H9 (cell line): ENCODE results near the gene RTTN. TPM values are rescaled to one million over a fixed set of nuclear protein-coding genes. Genes with fewer than 3 reads are reported as not detected.

Experiments
- DNase-seq: peaks from one replicate; pipeline ENCODE4 v3.0.0-alpha.2; 2017
- H2AFZ ChIP-seq: one replicate; pipeline ENCODE4 v1.6.1; 2013; ENCODE audit warnings: mild to moderate bottlenecking, low read length, control low read depth, moderate library complexity
- H2AK5ac ChIP-seq: 2 replicates; pipeline ENCODE4 v1.6.1; 2013; ENCODE audit warnings: low read length, control low read depth, mixed read lengths; ENCODE audit not compliant: insufficient read length
- H2BK120ac ChIP-seq: one replicate; pipeline ENCODE4 v1.6.1; 2013; ENCODE audit warnings: low read depth, mild to moderate bottlenecking, low read length, control low read depth, inconsistent platforms; ENCODE audit not compliant: poor library complexity, severe bottlenecking
- H2BK12ac ChIP-seq: 2 replicates; pipeline ENCODE4 v1.6.1; 2013; ENCODE audit warnings: low read length, control low read depth, mixed read lengths, low read depth; ENCODE audit not compliant: insufficient read length
- H2BK15ac ChIP-seq: 2 replicates; pipeline ENCODE4 v1.6.1; 2013; ENCODE audit warnings: low read depth, low read length, control low read depth
- H2BK20ac ChIP-seq: one replicate; pipeline ENCODE4 v1.6.1; 2013; ENCODE audit warnings: low read depth, mild to moderate bottlenecking, low read length, control low read depth, inconsistent platforms; ENCODE audit not compliant: poor library complexity, severe bottlenecking
- H2BK5ac ChIP-seq: 2 replicates; pipeline ENCODE4 v1.6.1; 2013; ENCODE audit warnings: low read length, control low read depth, mixed read lengths; ENCODE audit not compliant: insufficient read length
- H3K14ac ChIP-seq: 2 replicates; pipeline ENCODE4 v1.6.1; 2013; ENCODE audit warnings: low read length, control low read depth; ENCODE audit not compliant: insufficient read depth
- H3K18ac ChIP-seq: 2 replicates; pipeline ENCODE4 v1.6.1; 2013; ENCODE audit warnings: low read depth, mild to moderate bottlenecking, mixed read lengths, low read length, control low read depth; ENCODE audit not compliant: insufficient read length
- H3K23ac ChIP-seq: 2 replicates; pipeline ENCODE4 v1.6.1; 2013; ENCODE audit warnings: low read length, control low read depth, mixed read lengths, low read depth; ENCODE audit not compliant: insufficient read length
- H3K23me2 ChIP-seq: 2 replicates; pipeline ENCODE4 v1.6.1; 2013; ENCODE audit warnings: low read depth, mild to moderate bottlenecking, mixed read lengths, low read length, control low read depth; ENCODE audit not compliant: insufficient read length, poor library complexity, severe bottlenecking
- H3K27ac ChIP-seq: 2 replicates; pipeline ENCODE4 v1.5.1; 2013; ENCODE audit warnings: low read length, control low read depth, mixed read lengths, low read depth; ENCODE audit not compliant: insufficient read length
- H3K27me3 ChIP-seq: 2 replicates; pipeline ENCODE4 v1.6.1; 2013; ENCODE audit warnings: low read length, control low read depth, inconsistent platforms; ENCODE audit not compliant: insufficient read depth
- H3K4ac ChIP-seq: 2 replicates; pipeline ENCODE4 v1.6.1; 2013; ENCODE audit warnings: low read depth, mild to moderate bottlenecking, control low read depth, inconsistent platforms, low read length, moderate library complexity
- H3K4me1 ChIP-seq: 2 replicates; pipeline ENCODE4 v1.6.1; 2013; ENCODE audit warnings: low read length, control low read depth, inconsistent platforms; ENCODE audit not compliant: insufficient read depth
- H3K4me2 ChIP-seq: 2 replicates; pipeline ENCODE4 v1.6.1; 2013; ENCODE audit warnings: low read length, control low read depth, mixed read lengths; ENCODE audit not compliant: insufficient read length, insufficient read depth
- H3K56ac ChIP-seq: 2 replicates; pipeline ENCODE4 v1.6.1; 2013; ENCODE audit warnings: low read depth, mild to moderate bottlenecking, mixed read lengths, low read length, control low read depth; ENCODE audit not compliant: insufficient read length
- H3K79me1 ChIP-seq: 2 replicates; pipeline ENCODE4 v1.6.1; 2013; ENCODE audit warnings: low read depth, mild to moderate bottlenecking, moderate library complexity, low read length, control low read depth, inconsistent platforms; ENCODE audit not compliant: insufficient read depth, poor library complexity, severe bottlenecking
- H3K79me2 ChIP-seq: 2 replicates; pipeline ENCODE4 v1.6.1; 2013; ENCODE audit warnings: low read length, control low read depth, inconsistent platforms; ENCODE audit not compliant: insufficient read depth
- H3K9ac ChIP-seq: 2 replicates; pipeline ENCODE4 v1.6.1; 2013; ENCODE audit warnings: low read length, control low read depth, mixed read lengths; ENCODE audit not compliant: insufficient read length; ENCODE audit errors: extremely low read depth
- H3K9me3 ChIP-seq: one replicate; pipeline ENCODE4 v1.6.1; 2013; ENCODE audit warnings: low read depth, low read length, inconsistent platforms; ENCODE audit not compliant: control insufficient read depth
- H3T11ph ChIP-seq: one replicate; pipeline ENCODE4 v1.6.1; 2013; ENCODE audit warnings: mild to moderate bottlenecking, low read length, control low read depth, inconsistent platforms
- H4K20me1 ChIP-seq: one replicate; pipeline ENCODE4 v1.6.1; 2013; ENCODE audit not compliant: control insufficient read depth, insufficient read length, insufficient read depth
- H4K5ac ChIP-seq: 2 replicates; pipeline ENCODE4 v1.6.1; 2013; ENCODE audit warnings: low read depth, mild to moderate bottlenecking, mixed read lengths, low read length, control low read depth; ENCODE audit not compliant: insufficient read length
- H4K8ac ChIP-seq: replicated peaks from 2 replicates; pipeline ENCODE4 v1.6.1; 2013; ENCODE audit warnings: low read length, control low read depth, mixed read lengths, low read depth; ENCODE audit not compliant: insufficient read length
- H4K91ac ChIP-seq: 2 replicates; pipeline ENCODE4 v1.6.1; 2013; ENCODE audit warnings: low read depth, mild to moderate bottlenecking, moderate library complexity, mixed read lengths, low read length, control low read depth; ENCODE audit not compliant: insufficient read length
- H3K27ac Mint-ChIP-seq, 3 experiments: 2 replicates in 2 of 3; 3 replicates in 1 of 3; pipeline ENCODE4 v1.8.0; 2020 to 2021; ENCODE audit warnings: mixed read lengths in 3 of 3, mild to moderate bottlenecking in 1 of 3, moderate library complexity in 1 of 3
- H3K27me3 Mint-ChIP-seq: 2 replicates; pipeline ENCODE4 v1.8.0; 2021; ENCODE audit warnings: low read depth, mild to moderate bottlenecking, moderate library complexity, mixed read lengths
- H3K36me3 Mint-ChIP-seq, 3 experiments: 2 replicates in 2 of 3; 3 replicates in 1 of 3; pipeline ENCODE4 v1.8.0; 2020 to 2021; ENCODE audit warnings: low read depth in 3 of 3, mixed read lengths in 3 of 3; ENCODE audit not compliant: insufficient read depth in 1 of 3
- H3K4me1 Mint-ChIP-seq, 2 experiments: 2 replicates each; pipeline ENCODE4 v1.8.0; 2020; ENCODE audit warnings: mixed read lengths in 2 of 2
- H3K4me3 Mint-ChIP-seq, 2 experiments: 2 replicates in 1 of 2; 3 replicates in 1 of 2; pipeline ENCODE4 v1.8.0; 2020 to 2021; ENCODE audit warnings: mild to moderate bottlenecking in 2 of 2, mixed read lengths in 2 of 2, moderate library complexity in 1 of 2
- H3K9me3 Mint-ChIP-seq, 2 experiments: 2 replicates in 1 of 2; 3 replicates in 1 of 2; pipeline ENCODE4 v1.8.0; 2020; ENCODE audit warnings: mild to moderate bottlenecking in 2 of 2, mixed read lengths in 2 of 2, moderate library complexity in 1 of 2
- CTCF ChIP-seq: fragments of 200-600 bp; sonication (generic); conservative IDR thresholded peaks from 3 replicates; pipeline ENCODE4 v1.8.0; 2021; ENCODE audit warnings: antibody characterized with exemption, mild to moderate bottlenecking
- WGBS: extraction: QIAGEN DNeasy Blood & Tissue Kit; methylation state at CpG from one replicate; pipeline ENCODE4 v1.1.7; 2013; ENCODE audit warnings: missing lambda C conversion rate, low lambda C conversion rate, mixed read lengths; ENCODE audit not compliant: insufficient read length; ENCODE audit errors: extremely low coverage; 5-methylcytosine and 5-hydroxymethylcytosine counted together
- total RNA-seq: library from RNA; stranded (reverse); gene quantifications from 2 replicates; pipeline ENCODE4 v1.2.1, GENCODE V29; 2021

RTTN gene
- total RNA-seq, 1 experiment from 2014 or later, result 17.6 TPM

DNA sequence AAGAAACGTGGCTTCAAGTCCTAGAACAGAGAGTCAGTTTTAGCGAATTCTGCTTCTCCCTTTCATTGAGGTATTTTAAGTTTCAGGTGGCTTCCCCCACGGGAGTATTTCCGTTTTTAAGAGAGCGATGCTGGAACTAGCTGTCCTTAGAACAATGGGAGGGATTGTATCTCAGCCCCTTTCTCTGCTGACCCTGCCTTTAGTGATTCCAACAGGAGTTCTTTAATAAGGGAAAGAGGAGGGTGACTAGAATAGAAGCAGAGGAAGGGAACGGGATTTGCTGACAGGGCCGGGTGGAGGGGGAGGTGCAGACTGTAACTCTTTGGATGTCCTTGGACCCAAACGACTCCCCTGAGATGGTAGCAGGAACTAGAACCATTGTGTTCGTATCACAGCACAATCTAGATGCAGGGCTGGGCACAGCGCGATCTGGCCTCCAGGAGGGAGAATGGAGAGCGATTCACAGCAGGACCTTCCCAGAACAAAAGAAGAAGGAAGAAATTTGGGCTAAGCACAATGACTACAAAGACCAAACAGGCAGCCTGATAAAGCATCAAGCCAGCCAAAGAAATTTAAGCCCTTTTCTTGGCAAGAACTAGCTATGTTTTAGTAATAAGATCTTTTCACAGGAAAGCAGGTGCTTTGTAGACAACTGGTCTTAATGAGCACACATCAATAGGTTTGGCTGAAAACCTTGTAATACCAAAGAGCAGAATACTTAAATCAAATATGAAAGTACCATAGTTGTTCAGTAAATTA lies 15.8 kb upstream of the RTTN start:
- no peak overlapping the region for H2BK20ac ChIP-seq
- H3K23ac ChIP-seq, result no peak overlapping the region
- H3T11ph ChIP-seq, result no peak overlapping the region
- H3K79me2 ChIP-seq, result no peaks in the 10 kb centered on the region
- H3K23me2 ChIP-seq, result no peaks in the 10 kb centered on the region
- Mint-ChIP-seq H3K36me3 (no peaks in the 10 kb centered on the region), H3K9me3 (no peaks in the 10 kb centered on the region; a peak in 1 of 5 replicates), H3K27me3 (peaks cover 34% of the 10 kb centered on the region), H3K4me3 (peak overlapping the region in 1 of 2 experiments; percentile 2; a peak in 2 of 5 replicates), H3K4me1 (peaks cover 14 to 15% of the 10 kb centered on the region in 2 experiments), H3K27ac (peak overlapping the region in 1 of 3 experiments; percentile 25; a peak in 1 of 7 replicates)
- no peak overlapping the region for H2AK5ac ChIP-seq
- H3K79me1 ChIP-seq, result no peaks in the 10 kb centered on the region
- no peak overlapping the region for H3K56ac ChIP-seq
- no peak overlapping the region for H2BK15ac ChIP-seq
- H3K27ac ChIP-seq, result no peak overlapping the region
- TF ChIP-seq CTCF, result no peak; the same call in 2 of the 3 replicates
- H3K14ac ChIP-seq, result no peak overlapping the region
- H3K9ac ChIP-seq, result no peak overlapping the region
- no peak overlapping the region for H4K8ac ChIP-seq
- no peak overlapping the region for H3K18ac ChIP-seq
- H2BK12ac ChIP-seq, result no peak overlapping the region
- H3K4me1 ChIP-seq, result peaks cover 2% of the 10 kb centered on the region; the same call in 1 of the 2 replicates
- no peak overlapping the region for H2BK120ac ChIP-seq
- DNase-seq, result peak; percentile 57
- no peaks in the 10 kb centered on the region for H3K9me3 ChIP-seq
- no peak overlapping the region for H4K91ac ChIP-seq
- peak overlapping the region; percentile 18 for H3K4me2 ChIP-seq
- no peak overlapping the region for H2AFZ ChIP-seq
- H4K5ac ChIP-seq, result no peak overlapping the region
- H4K20me1 ChIP-seq, result no peaks in the 10 kb centered on the region
- no peaks in the 10 kb centered on the region for H3K27me3 ChIP-seq
- H3K4ac ChIP-seq, result no peak overlapping the region
- H2BK5ac ChIP-seq, result no peak overlapping the region
- no CpG with 5 or more reads among the region's 12 CpGs for WGBS
